GM18873 (cell line): ENCODE data around the gene MYH14.

Source experiments
- ATAC-seq: cut with Tn5 transposase; IDR thresholded peaks from one replicate; pipeline ENCODE4 v1.9.1; 2021; ENCODE audit warnings: mild to moderate bottlenecking, moderate library complexity, moderate number of reproducible peaks; ENCODE audit not compliant: unreplicated experiment, low FRiP score

Gene MYH14

DNA sequence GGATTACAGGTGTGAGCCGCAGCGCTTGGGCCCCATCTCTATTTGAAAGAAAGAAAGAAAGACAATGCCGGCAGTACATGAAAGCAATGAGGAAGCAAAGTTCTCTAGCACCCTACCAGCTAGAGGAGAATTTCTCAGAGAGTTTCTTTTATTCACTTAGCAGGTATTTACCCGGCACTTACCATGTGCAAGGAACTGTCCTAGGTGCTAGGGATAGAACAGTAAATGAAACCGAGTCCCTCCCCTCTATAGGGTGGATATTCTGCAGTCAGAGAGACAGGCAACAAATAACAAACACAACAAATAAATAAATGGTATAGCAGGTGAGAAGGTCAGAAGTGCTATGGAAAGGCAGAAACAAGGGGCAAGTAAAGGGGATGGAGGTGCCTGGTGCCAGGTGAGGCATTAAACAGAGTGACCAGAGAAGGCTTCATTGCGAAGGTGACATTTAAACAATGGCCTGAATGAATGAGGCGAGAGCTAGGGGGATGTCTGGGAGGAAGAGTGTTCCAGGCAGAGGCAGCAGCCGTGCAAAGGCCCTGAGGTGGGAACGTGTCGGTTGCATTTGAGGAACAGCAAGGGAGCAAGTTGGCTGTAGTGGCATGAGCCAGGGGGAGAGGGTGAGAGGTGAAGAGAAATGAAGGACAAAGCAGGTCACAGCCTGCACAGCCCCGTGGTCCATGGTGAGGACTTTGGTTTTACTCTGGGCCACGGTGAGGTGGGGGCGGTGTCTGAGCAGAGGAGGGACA, 10.8 kb upstream of the MYH14 start:
- ATAC-seq, result no peak

DNA sequence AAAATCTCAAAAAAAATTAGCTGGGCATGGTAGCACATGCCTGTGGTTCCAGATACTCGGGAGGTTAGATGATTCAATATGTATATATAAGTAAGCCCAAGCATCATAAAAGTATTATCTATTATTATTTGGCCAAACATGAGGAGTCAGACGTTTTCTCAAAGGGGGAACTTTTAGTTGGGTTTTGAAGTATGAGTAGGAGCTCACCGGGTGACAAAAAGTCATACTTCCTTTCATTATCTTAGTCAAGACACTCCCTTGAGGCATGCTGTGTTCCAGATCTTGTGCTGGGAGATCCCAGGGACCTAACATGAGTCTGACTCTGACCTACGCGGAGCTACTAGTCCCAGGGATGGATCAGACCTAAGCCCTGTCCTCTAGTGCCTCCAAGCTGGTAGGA, 8.2 kb upstream of the MYH14 start:
- ATAC-seq, result no peak

DNA sequence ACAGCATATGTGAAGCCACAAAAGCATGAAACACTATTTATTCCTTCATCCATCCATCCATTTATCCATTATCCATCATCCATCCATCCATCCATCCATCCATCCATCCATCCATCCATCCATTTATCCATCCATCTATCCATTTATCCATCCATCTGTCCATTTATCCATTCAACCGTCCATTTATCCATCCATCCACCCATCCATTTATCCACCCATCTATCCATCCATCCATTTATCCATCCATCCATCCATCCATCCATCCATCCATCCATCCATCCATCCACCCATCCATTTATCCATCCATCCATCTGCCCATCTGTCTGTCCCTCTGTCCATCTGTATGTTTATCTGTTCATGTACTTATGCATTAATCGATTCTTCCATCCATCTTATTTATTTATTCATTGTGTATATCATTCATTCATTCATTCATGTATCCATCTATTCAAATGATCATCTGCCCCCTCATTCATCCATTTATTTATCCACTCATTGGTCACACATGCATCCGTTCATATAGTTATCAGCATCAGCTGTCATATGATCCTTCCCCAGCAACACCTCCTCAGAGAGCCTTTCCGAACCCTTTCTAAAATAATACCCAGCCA, 7.0 kb upstream of the MYH14 start:
- ATAC-seq, result no peak

DNA sequence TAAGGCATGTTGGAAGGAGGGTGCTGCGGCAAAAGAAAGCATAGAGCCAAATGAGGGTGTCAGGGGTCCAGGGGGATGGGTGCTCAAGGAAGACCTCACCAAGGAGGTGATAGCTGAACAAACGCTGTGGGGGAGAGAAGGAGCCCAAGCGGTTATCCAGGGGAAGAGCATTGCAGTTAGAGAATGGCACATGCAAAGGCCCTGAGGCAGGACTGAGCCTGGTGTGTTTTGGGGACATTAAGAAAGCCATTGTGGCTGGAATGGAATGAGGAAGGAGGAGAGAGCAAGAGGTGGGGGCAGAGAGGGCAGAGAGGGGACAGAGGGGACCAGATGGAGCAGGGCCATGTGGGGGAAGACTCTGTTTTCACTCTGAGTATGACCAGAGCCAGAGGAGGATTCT, 6.1 kb upstream of the MYH14 start:
- ATAC-seq, result no peak

DNA sequence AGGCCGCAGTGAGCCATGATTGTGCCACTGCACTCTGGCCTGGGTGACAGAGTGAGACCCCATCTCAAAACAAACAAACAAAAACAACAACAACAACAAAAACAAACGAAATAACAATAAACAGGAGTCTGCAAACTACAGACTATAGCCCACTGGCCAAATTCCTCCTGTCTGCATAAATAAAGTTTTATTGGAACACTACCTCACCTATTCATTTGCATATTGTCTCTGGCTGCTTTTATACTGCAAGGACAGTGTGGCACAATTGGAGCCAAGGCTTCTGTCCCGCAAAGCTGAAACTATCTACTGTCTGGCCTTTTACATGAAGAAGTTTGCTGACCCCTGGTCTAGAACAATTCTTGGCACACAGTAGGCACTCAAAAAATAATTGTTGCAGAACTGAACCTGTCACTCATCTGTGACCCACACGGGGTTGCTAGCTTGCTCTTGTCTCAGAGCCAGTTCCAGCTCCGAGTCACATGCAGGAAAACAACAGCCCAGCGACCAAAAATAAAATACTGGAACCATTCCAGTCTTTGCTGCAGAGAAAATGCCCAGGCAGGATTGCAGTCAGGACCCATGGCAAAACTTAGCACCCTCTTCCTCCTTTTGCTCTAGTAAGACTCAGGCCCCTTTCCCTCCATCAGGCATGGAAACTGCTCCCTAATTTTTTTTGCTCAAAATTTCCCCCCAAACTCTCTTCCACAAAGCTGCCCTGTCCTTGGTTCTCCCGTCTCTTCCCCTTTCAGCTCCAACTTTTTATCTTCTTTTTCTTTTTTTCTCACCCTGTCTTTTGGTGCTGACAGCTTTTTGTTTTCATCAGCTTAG, 4.8 kb upstream of the MYH14 start:
- no peak for ATAC-seq

DNA sequence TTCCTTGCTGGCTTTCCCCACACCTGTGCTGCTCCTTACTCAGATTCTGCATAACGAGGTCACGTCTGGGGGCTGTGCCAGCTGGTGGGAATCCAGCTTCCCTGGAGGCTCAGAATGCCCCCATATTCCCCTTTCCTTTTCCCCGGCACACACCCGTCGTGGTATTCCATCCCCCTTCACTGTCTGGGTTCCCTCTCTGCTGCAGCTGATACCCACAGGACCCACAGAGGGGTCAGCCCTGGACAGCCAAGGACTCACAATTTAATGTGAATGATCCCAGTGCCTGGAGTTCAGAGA, 4.2 kb upstream of the MYH14 start:
- ATAC-seq, result no peak

DNA sequence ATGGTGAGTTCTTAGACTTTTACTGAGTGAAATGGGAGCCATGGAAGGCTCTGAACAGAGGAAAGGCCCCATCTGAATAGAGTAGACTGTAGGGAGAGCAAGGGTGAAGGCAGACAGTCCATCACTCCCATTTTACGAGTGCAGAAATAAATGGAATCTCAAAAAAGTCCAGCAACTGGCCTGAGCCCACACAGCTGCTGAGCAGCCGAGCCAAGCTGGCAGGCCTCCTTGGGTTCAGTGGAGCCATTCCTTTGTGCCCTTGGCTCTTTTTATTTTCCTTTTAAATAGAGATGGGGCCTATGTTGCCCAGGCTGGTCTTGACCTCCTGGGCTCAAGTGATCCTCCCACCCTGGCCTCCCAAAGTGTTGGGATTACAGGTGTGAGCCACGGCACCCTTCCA, 1.0 kb upstream of the MYH14 start:
- ATAC-seq, result no peak

DNA sequence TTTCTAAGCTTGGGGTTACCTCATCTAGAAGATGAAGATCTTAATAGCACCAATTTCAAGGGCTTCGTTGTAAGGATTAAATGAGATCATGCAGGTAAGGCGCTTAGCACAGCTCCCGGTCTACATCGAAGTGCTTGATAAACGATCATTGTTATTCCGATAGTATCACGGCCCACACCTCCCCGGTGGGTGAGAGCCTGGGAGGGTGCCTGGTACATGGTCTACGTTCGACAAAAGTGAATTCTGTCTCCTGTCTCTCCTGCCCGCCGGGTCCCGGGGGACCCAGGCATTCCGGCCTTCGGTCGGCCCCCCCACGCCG, 501 bp upstream of the MYH14 start:
- no peak for ATAC-seq

DNA sequence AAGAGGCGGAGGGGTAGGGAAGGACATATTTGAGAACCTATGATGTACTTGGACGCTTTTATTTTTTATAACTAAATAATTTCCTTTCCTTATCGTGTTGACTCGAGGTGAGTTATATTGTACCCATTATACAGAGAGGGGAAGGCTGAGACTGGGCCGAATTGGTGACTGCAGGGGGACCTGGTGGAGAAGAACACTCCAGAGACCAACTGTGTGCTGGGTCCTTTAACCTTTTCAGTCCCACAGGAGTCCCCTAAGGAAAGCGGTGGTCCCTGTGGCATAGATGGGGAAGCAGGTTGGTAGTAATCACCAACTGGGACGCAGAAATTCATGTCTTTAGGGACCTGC, 633 bp downstream of the MYH14 start:
- no peak for ATAC-seq

DNA sequence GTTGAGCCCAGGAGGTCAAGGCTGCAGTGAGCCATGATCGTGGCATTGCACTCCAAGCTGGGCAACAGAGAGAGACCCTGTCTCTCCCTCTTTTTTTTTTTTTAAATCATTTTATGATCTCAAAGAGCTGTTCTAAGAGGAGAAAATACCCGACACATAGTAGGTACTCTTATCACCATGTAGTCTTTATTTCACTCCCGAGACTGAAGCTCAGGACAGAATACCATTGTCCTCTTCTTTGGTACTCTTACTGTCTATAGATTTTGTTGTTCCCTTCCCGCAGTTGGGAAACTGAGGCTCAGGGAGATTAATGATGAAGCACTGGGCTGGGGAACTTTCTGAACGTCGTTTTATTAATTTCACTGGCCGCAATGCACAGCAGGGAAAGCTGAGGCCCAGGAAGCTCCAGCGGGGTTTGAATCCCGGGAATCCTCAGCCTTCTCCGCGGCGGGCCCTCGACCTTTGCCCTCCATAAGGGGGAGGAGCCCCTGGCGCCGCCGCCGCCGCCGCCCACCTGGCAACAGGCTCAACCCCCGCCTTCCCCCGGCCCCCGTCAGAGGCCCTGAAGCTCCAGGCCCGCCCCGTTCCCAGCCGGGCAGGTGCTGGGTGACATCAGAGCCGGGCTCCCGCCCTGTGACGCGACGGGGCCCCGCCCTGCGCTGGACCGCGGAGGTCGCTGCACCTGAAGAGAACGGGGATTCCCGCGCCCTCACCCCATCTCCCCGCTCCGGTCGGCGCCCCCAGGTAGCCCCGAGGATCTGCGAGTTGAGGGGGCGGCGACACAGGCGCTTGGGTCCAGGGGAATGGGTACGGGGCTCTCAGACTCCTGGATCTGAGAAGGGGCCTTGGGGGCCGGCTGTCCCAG, 1.6 kb downstream of the MYH14 start:
- ATAC-seq, result no peak

DNA sequence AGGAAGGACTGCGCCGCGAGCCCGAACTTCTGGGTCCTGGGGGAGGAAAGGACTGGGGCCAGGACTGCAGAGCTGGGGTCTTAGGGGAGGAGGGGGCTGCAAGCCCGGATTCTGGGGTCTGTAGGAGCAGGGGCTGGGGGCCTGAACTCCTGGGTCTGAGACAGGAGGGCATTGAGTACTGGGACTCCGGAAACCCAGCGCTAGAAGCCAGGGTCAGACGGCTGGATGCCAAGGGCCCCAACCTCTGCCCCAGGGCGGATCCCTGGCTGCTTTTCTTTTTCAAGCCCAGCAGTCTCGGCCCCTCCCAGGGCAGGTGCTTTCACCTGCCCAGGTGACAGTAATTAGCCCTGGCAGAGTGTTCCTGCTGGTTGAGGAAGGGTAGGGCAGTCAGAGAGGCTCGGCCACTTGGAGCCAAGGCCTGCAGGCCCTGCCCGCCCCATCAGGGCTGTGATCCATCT, 2.3 kb downstream of the MYH14 start:
- ATAC-seq, result no peak

DNA sequence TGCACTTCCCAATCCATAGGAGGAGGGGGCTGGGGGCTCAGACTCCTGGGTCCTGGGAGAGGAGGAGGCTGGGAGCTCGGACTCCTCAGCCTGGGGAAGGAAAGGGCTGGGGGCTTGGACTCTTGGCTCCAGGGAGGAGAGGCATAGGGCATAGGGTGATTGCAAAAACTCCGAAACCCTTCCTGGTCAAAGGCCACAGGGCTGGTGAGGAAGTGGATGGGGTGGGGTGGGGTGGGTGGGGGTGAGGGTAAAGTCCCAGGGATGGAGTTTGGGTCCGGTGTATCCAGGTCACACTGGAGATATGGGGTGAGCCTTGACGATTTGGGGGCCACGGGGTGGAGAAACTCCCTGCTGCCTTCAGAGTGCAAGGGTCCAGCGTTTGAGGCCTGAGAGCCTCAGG, 2.8 kb downstream of the MYH14 start:
- ATAC-seq, result no peak

DNA sequence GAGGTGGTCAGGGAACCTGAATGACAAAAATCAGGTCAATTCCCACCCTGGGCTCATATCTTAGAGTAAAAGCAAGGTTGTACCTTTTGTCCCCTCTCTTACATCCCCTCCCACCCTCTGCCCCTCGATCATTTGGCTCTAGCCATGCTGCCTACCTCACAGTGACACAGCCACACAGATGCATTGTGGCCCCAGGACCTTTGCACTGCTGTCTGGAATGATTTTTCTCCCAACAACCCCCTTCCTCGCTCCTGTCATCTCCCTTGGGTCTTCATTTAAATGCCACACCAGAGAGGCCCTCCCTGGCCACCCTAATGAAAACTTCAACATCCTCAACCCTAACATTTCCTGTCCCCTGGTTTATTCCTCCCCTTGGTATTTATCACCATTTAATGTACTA, 4.3 kb downstream of the MYH14 start:
- no peak for ATAC-seq

DNA sequence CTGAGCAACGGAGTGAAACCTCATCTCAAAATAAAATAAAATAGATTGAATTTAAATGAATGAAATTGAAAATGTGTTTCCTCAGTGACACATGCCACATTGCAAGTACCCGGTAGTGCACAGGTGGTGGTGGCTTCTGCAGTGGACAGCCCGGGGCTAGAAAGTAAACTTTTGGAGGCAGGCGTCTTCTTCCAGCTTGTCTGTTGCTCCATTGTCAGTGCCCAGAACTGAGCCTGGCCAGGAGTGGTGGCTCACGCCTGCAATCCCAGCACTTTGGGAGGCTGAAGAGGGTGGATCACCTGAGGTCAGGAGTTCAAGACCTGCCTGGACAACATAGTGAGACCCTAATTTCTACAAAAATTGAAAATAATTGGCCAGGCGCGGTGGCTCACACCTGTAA, 5.7 kb downstream of the MYH14 start:
- no peak for ATAC-seq

DNA sequence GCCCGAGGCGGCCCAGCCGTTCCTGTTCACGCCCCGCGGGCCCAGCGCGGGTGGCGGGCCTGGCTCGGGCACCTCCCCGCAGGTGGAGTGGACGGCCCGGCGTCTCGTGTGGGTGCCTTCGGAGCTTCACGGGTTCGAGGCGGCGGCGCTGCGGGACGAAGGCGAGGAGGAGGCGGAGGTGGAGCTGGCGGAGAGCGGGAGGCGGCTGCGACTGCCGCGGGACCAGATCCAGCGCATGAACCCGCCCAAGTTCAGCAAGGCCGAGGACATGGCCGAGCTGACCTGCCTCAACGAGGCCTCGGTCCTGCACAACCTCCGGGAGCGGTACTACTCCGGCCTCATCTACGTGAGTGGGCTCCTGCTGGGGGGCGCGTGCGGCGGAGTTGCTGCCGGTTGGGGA, 7.0 kb downstream of the MYH14 start:
- ATAC-seq, result no peak

DNA sequence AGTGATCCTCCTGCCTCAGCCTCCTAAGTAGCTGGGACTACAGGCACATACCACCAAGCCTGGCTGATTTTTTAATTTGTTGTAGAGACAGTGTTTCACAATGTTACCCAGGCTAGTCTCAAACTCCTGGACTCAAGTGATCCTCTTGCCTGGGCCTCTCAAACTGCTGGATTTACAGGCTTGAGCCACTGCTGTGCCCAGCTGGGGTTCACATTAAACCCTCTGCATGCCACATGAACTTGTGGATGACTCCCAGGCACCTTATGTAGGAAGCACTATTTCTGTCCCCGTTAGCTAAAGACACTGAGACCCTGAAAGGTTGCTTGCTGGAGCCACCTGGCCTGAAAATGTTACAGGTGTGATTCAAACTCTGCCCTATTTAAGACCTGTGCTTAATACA, 10.5 kb downstream of the MYH14 start:
- no peak for ATAC-seq

DNA sequence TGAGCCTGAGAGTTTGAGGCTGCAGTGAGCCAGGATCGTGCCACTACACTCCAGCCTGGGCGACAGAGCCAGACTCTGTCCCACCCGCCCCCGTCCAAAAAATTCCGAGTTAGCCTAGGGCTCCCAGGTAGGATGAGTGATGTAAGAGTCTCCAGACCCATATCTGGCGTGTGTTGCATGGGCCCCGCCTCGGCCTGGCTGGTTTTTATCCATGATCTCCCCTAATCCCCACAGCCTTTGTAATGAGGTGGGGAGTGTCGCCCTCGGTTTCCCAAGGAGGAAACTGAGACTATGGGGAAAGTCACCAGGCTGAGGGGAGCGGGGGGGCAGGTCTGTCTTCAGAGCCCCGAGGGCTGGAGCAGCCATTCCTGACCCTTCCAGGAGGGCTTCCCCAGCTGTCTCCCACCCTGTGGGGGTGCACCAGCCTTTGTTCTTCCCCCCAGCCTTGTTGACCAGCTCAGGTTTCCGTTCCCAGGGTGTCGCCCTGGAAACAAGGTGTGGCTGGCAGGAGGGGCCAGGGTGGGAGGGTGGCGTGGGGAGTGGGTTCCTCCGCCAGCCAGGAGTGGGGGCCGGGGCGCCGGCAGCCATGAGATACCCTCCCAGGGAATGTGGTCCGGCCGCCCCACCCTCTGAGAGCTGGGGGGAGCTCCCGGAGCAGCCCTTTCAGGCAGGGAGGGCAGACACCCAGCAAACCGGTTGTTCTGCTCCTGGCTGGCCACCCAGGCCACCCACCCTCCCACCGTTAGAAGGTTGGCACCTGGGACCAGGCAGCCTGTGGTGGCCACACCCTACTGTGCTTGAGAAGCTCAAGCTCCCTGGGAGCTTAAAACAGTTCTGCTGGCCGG, 11.5 kb downstream of the MYH14 start:
- ATAC-seq, result no peak

DNA sequence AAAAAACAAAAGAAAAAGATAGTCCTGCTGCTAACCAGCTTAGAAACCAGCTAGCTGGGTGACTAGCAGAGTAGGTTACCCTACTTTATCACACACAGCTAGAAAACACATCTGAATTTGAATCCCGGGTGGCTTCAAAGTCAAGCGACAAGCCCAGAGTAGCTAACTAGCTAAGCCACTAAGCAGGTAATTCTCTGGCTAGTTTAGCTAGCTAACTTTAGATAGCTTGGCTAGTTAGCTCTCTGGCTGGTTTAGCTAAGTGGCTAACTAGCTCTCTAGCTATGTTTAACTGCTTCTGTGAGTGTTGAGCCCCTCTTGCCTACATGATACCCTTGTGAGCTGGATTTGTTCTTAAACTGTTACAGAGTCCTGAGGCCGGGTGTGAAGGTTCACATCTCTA, 12.4 kb downstream of the MYH14 start:
- no peak for ATAC-seq

DNA sequence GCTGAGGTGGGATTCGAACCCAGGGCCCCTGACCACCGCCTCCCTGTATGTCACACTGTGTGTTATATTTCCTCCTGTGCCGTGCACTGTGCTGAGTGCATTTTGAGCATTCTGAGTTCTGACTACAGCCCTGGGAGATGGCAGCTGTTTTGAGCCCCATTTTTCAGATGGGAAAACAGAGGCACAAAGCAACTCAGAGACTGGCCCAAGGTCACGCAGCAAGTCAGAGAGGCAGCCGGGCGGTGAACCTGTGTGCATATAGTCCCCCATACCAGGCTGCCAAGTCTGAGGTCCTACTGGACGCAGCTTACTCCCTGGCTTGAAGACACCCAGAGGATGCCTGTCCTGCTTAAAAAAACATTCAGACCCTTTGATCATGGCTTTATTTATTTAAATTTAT, 17.7 kb downstream of the MYH14 start:
- no peak for ATAC-seq
